ENCODE measurements around the gene SYT17. TPM values are rescaled to one million over a fixed set of nuclear protein-coding genes. Genes with fewer than 3 reads are reported as not detected.
A peak's percentile ranks its signal among the peaks of the same experiment; 100 is the strongest.

SYT17 gene
- total RNA-seq, 2 experiments from 2014 or later = 6.2 to 10.3 TPM

GRCh38 chr16:19227643-19228042 is 59.6 kb downstream of the SYT17 start:
- POLR2A ChIA-PET = no interaction called here
- H3K36me3 ChIP-seq (ENCODE audit: insufficient read depth, low read length) = peaks cover 40% of the 10 kb centered on the region
- H3K4me1 ChIP-seq (ENCODE audit: insufficient read depth, low read length, poor library complexity, severe bottlenecking) = peaks cover 3% of the 10 kb centered on the region
- no peak overlapping the region for H3K4me2 ChIP-seq (ENCODE audit: low read length)
- no peak overlapping the region for H3K4me3 ChIP-seq (ENCODE audit: low read depth, low read length, poor library complexity, severe bottlenecking)
- H3K9me3 ChIP-seq (ENCODE audit: low read length) = peaks cover 12% of the 10 kb centered on the region; the same call in 1 of the 2 replicates
- no peak overlapping the region for H2AFZ ChIP-seq (ENCODE audit: low read length)
- TF ChIP-seq CTCF (conservative IDR thresholded peaks at IDR 0.05; ENCODE audit: low read length) (no peak), EZH2phosphoT487 (IDR thresholded peaks at IDR 0.05; ENCODE audit: borderline replicate concordance, low read depth, low read length) (no peak)
- H3K79me2 ChIP-seq (ENCODE audit: insufficient read depth, low read depth, low read length) = no peaks in the 10 kb centered on the region
- intact Hi-C loops (cut with micrococcal nuclease; ENCODE audit: unreplicated experiment) = no loop called here
- no peaks in the 10 kb centered on the region for H3K9me2 ChIP-seq (ENCODE audit: insufficient read depth, low read length)
- no peaks in the 10 kb centered on the region for H4K20me1 ChIP-seq (ENCODE audit: insufficient read depth, low read length)
- no TSS peak for BruUV-seq (replicated peaks)
- CTCF ChIA-PET (ENCODE audit: unreplicated experiment) = no interaction called here
- H3K27ac ChIP-seq (ENCODE audit: low read depth, low read length, poor library complexity, severe bottlenecking) = no peak overlapping the region
- no peak for DNase-seq (ENCODE audit: low spot score)

- no peaks in the 10 kb centered on the region for H3K79me2 ChIP-seq (ENCODE audit: insufficient read depth, low read depth, low read length)
- H2AFZ ChIP-seq (ENCODE audit: low read length) = no peak overlapping the region
- no peak overlapping the region for H3K4me3 ChIP-seq (ENCODE audit: low read depth, low read length, poor library complexity, severe bottlenecking)
- peaks cover 37% of the 10 kb centered on the region for H3K36me3 ChIP-seq (ENCODE audit: insufficient read depth, low read length)
- no peaks in the 10 kb centered on the region for H3K9me2 ChIP-seq (ENCODE audit: insufficient read depth, low read length)
- DNase-seq (ENCODE audit: low spot score) = no peak
- intact Hi-C loops (cut with micrococcal nuclease; ENCODE audit: unreplicated experiment) = no loop called here
- H3K4me2 ChIP-seq (ENCODE audit: low read length) = no peak overlapping the region
- no TSS peak for BruUV-seq (replicated peaks)
- peaks cover 12% of the 10 kb centered on the region; the same call in 1 of the 2 replicates for H3K9me3 ChIP-seq (ENCODE audit: low read length)
- no peak for TF ChIP-seq CTCF (conservative IDR thresholded peaks at IDR 0.05; ENCODE audit: low read length)
- no peak for TF ChIP-seq EZH2phosphoT487 (IDR thresholded peaks at IDR 0.05; ENCODE audit: borderline replicate concordance, low read depth, low read length)
- POLR2A ChIA-PET = no interaction called here
- no peaks in the 10 kb centered on the region for H4K20me1 ChIP-seq (ENCODE audit: insufficient read depth, low read length)
- CTCF ChIA-PET (ENCODE audit: unreplicated experiment) = no interaction called here
- H3K27ac ChIP-seq (ENCODE audit: low read depth, low read length, poor library complexity, severe bottlenecking) = no peak overlapping the region
- H3K4me1 ChIP-seq (ENCODE audit: insufficient read depth, low read length, poor library complexity, severe bottlenecking) = peaks cover 3% of the 10 kb centered on the region
Observed at GRCh38 chr16:19228052-19228451, 60.0 kb downstream of the SYT17 start.

GRCh38 chr16:19228575-19228974 is 60.5 kb downstream of the SYT17 start:
- Histone ChIP-seq H3K79me2 (ENCODE audit: insufficient read depth, low read depth, low read length) (no peaks in the 10 kb centered on the region), H3K9me2 (ENCODE audit: insufficient read depth, low read length) (no peaks in the 10 kb centered on the region), H2AFZ (ENCODE audit: low read length) (0 out of 2 replicates have a peak overlapping the region, but pooled peaks have one; percentile 9), H4K20me1 (ENCODE audit: insufficient read depth, low read length) (no peaks in the 10 kb centered on the region), H3K4me2 (ENCODE audit: low read length) (no peak overlapping the region), H3K36me3 (ENCODE audit: insufficient read depth, low read length) (peaks cover 33% of the 10 kb centered on the region), H3K27ac (ENCODE audit: low read depth, low read length, poor library complexity, severe bottlenecking) (no peak overlapping the region), H3K4me1 (ENCODE audit: insufficient read depth, low read length, poor library complexity, severe bottlenecking) (peaks cover 3% of the 10 kb centered on the region), H3K4me3 (ENCODE audit: low read depth, low read length, poor library complexity, severe bottlenecking) (no peak overlapping the region), H3K9me3 (ENCODE audit: low read length) (peaks cover 12% of the 10 kb centered on the region; the same call in 1 of the 2 replicates)
- ChIA-PET POLR2A (no interaction called here), CTCF (ENCODE audit: unreplicated experiment) (no interaction called here)
- BruUV-seq (replicated peaks) = no TSS peak
- DNase-seq (ENCODE audit: low spot score) = no peak
- intact Hi-C loops (cut with micrococcal nuclease; ENCODE audit: unreplicated experiment) = no loop called here
- no peak for TF ChIP-seq CTCF (conservative IDR thresholded peaks at IDR 0.05; ENCODE audit: low read length)
- TF ChIP-seq EZH2phosphoT487 (IDR thresholded peaks at IDR 0.05; ENCODE audit: borderline replicate concordance, low read depth, low read length) = no peak
